Fibroblast of skin of left biceps (primary cell): ENCODE results near the gene PRDM16.

Experiments
- DNase-seq, 2 experiments: peaks; one replicate each; pipeline ENCODE4 v3.0.0-alpha.2; 2013; ENCODE audit warnings: low read depth in 2 of 2

PRDM16 gene

GRCh38 chr1:3053986-3054385, 15.0 kb upstream of the PRDM16 start:
- no peak for DNase-seq

- no peak for DNase-seq
These were observed 14.5 kb upstream of the PRDM16 start for GRCh38 chr1:3054474-3054873.

GRCh38 chr1:3055051-3055450, 14.0 kb upstream of the PRDM16 start:
- no peak for DNase-seq

GRCh38 chr1:3056641-3057040, 12.4 kb upstream of the PRDM16 start:
- no peak for DNase-seq

GRCh38 chr1:3058263-3059030, 10.6 kb upstream of the PRDM16 start:
- no peak for DNase-seq

DNA sequence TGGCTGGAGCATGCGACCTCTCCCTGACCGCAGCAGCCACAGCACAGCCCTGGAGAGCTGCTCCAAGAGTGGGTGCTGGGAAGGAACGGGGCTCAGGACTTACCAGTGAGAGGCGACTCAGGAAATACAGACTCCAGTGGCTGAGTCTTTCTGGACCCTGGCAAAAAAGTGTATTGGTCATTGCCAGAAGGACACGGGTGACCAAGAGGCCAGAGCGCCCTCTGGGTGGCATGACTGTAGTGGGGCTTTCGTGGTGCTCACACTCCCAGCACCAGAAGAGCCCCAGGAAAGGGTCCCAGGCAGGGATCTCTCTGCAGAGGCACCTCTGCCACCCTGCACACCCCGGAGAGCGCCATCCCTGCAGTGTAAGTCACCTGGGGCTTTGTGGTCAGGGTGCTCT, 8.9 kb upstream of the PRDM16 start:
- no peak for DNase-seq

DNA sequence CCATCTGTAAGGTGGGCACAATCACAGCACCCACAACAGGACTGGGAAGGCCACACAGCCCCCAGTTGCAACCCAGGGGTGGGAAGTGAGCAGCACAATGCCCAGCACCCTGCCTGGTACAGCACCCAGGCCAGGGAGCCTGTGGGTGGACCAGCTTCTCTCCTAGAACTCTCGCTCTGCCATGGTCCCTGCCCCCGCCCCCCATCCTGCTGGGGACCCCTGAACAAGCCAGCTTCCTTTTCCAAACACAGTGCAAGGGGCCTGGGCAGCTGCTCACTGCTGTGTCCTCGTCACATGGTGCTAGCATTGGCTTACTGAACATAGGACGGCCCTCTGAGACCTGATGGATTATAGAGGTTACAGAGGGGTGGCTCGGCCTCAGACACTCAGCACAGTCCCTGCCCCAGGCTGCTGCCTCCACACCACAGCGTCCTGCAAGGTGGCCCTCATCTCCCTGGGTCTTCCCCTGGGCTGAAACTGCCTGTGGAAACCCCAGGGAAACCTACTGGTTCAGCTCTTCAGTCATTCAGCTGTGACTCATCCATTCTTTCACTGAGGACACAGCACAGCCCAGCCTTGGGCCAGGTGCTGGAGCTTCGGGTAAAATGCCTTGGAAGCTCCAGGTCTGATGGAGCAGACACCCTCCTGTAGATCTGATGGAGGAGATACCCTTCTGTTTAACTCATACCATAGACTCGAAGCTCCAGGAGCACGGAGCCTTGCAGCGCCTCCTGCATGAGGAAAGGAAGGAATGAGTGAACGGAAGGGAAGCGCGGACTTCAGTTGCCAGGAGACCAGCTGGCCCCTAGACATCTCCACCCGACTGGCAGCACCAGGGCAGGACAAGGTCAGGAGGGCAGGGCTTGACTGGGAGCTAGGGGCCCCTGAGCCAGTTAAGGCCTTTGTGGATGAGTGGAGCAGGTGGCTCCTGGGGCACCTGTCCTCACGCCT, 8.1 kb upstream of the PRDM16 start:
- DNase-seq, result no peak

DNA sequence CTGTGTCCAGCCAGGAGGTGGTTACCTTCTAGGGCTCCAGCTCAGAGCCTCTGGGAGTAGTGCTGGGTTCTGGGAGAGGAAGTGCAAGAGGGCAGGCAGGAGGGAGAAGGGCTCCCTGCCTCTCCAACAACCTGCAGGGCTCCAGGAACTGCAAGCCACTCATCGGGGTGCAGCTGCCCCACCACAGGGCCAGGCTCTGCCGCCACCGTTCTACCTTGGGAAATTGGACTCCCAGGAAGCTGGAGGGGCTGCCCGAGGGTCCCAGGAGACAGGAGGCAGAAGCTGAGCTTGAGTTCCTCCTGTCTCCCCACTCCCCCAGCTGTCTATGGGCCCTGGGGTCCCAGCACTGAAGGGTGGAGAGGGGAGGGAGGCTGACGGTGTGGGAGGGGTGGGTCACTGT, 7.4 kb upstream of the PRDM16 start:
- no peak for DNase-seq

GRCh38 chr1:3061981-3062615, 6.9 kb upstream of the PRDM16 start:
- no peak for DNase-seq

DNA sequence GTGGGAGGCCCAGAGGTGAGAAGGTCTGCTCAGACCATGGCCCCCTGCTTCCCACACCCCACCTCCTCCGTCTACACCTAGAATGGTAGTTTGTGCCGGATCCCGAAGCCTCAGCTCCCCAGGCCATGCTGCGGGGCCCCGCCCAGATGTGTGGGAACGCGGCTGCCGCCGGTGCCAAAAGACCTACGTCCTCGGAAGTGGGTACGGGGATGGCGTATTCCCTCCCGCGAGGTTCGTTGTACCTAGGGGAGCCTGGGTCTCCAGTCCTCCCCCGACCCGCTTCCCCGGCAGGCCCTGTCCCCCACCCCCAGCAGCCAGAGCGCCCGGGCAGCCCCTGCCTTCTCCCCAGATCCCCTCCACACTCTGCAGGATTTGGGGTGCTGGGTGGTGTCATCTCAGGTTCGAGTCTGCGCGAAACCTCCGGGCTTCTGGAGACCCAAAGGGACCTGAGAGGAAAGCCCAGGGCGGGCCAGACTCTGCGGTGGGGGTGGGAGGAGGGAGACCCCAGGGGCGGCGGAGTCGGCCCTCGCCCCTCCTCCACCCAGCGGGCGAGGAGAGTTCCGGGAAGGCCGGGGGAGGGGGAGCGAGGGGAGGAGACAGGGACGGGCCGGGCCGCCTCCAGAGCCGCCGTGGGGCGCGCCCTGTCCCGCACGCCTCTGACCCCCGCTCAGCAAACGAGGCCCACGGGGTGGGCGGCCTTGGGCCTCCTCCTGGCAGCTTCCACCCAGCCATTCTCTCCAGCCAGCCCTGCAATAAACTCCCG, 6.2 kb upstream of the PRDM16 start:
- DNase-seq, result no peak

DNA sequence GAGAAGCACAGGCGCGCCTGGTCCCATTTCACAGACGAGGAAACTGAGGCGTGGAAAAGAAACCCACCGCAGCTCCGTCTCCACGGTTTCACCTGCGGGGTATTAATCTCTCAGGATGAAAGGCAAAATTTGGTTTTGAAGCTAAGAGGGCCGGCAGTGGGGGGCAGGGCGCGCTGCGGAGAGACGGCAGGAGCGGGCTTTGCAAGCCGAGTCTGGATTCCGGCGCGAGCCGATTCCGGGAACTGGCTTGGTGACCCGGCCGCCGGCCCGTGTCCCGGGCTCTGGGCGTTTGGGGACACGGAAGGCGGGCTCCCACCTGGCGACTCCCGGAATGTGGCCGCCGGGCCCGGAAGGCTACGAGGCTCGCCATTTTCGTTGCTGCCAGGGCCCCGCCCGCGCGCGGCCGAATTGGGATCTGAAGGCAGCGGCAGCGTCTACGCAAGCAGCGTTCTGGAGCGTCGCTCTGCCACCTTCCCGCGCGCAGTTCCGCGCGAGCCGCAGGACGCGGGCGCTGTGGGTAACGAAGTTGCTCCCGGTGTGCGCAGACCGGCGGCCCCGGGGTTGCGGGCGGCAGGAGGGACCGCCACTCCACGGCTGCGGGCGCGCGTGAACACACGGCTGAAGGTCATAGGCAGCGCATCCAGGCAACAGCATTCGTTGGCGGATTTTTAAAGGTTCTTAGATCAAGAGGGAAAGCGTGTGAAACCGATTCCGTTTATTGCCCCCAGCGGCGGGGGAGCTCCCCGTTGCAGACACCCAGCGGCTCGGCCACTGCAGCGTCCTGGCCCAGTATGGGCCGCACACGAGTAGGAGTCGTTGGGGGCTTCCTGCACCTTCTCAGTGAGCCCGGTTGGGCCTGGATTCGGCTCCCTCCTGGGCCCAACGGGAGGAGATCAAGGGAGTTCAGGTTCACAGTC, 5.4 kb upstream of the PRDM16 start:
- DNase-seq, result no peak

DNA sequence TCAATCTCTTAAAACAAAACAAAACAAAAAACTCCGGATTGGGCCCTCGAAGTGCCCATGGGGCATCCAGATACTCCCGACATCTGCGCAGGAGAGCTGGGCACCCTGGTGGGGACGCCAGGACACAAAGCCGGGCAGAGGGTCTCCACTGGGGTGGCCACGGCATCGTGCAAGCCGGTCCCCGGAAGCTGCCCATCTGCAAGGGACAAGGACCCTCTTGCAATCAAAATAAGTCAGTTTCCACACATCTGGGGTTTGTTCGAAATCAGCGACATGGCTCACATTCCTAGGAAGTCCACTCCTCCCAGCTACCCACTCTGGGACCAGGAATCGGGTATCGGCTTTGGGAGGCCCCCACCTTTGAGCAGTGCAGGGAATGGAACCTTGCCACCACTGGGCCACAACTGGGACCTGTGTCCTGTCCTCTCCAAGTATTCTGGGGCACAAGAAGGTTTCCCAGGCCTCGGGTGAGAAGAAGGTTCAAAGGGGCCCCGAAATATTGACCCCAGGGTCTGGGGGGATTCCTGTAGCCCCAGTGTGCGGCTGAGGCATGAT, 4.6 kb upstream of the PRDM16 start:
- DNase-seq, result no peak

DNA sequence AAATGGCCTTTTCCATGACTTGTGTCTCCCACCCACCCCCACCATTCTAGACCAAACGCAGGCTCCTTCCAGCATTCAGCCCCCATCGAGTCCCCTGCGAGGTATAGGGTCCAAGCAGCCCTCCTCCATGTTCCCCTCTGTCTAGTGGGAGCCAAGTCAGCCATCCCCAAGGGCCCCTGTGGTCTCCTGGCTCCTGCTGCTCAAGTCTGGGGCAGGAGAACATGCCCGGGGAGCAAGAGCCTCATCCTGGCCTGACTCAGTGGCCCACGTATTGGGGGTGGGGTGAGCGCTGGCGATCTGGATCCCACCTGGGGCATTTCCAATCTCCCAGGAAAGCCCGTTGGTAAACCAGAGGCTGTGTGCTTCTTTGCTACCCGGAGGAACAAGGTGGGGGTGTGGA, 4.1 kb upstream of the PRDM16 start:
- DNase-seq, result no peak

DNA sequence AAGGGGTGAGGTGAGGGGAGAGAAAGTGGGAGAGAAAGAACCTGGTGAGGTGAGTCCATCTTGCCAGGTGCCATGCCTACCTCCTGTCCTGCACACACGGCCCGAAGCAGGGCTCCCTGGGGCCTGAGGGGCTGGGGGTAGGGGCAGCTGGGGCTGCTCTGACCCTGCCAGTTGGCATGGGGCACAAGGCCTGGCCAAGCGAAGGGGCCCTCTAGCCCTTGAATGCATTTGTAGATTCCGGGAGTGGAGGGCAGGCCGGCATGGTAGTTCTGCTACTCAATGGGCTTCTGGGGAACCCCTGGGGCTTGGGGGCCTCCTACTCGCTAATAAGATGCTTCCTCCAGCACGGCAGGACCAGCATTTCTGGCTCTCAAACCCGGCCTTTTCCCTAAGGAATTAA, 3.6 kb upstream of the PRDM16 start:
- DNase-seq, result no peak

DNA sequence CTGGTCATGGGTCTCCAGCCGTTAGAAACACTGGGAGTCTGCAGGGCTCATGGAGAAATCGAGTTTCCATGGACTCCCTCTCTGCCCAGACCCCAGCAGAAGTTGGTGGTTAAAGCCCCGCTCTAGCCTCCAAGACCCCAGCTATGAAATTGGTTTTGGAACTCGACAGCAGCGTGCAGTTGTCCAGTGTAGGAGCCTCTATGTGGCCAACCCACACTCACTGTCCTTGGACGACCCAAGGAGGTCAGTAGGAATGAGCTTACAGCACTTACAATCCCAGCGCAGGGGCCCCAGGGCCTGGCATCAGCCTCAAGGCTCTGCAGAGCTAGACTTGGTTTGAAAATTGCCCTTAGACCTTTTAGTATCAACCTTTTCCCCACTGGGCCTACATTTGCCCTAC, 3.2 kb upstream of the PRDM16 start:
- no peak for DNase-seq

- DNase-seq, result no peak
These were observed 2.7 kb upstream of the PRDM16 start for GRCh38 chr1:3066250-3066711.

GRCh38 chr1:3066826-3067225, 2.2 kb upstream of the PRDM16 start:
- DNase-seq, result no peak

GRCh38 chr1:3067301-3067670, 1.7 kb upstream of the PRDM16 start:
- no peak for DNase-seq

DNA sequence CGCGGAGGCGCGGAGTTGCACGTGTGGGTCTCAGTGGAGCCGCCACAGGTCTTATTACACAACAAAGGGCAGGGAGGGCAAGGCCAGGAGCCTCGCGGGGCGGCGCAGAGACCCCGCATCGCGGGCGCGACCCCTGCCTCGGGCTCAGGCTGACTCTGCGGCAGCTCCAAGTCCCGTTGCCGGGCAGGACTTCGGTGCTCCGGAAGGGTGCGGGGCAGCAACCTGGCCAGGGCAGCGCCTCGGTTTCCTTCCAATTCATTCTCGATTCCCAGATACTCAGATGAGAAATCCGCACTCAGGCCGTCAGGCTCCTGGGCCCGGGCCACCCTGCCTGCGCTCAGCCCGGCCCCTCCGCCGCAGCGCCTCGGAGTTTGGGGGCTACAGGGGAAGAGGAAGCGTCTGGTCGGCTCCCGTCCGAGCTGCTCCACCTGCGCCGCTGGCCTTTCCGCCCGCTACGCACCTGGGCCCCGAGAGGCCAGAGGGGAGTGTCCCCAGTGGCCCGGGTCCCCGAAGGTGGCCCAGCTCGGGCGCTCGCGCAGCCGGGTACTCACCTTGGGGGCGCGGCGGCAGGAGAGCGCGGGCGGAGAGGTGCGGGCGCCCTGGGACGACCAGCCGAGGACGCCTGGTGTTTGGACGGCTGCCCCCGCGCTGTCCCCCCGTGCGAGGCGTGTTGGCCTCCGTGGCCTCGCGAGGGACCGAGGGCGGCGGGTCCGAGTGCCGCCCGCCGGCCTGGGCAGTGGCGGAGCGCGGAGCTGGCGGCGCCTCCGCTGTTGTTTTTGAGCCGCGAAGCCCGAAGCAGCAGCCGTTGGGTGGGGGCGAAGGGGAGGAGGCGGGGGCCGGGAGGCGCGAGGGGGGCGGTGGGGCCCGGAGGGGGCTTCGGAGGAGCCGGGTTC, 1.1 kb upstream of the PRDM16 start:
- no peak for DNase-seq
